ENCODE data around the gene SEPTIN7. TPM values are rescaled to one million over a fixed set of nuclear protein-coding genes. Genes with fewer than 3 reads are reported as not detected.

The SEPTIN7 gene
- total and polyA plus RNA-seq, 2 experiments from 2014 or later = 280 to 347 TPM

DNA sequence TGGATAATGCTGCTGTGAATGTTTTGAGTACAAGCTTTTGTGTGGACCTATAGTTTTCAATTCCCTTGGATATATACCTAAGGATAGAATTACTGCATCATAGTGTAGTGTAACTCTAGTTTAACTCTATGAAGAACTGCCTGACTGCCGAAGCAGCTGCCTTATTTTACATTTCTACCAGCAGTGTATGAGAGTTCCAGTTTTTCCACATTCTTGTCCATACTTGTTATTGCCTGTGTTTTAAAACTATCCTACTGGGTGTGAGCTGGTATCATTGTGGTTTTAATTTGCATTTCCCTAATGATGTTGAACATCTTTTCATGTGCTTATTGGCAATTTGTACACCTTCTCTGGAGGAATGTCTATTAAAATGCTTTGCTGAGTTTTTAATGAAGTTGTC lies 15.7 kb downstream of the SEPTIN7 start:
- H3K36me3 ChIP-seq (replicated peaks; ENCODE audit: insufficient read depth, low read depth) = no peaks in the 10 kb centered on the region
- H3K4me2 ChIP-seq = no peak overlapping the region
- whole genome bisulfite sequencing (ENCODE audit: low lambda C conversion rate, missing lambda C conversion rate) = 45% methylated on average over 1 of the region's 1 CpG
- no peak overlapping the region for H3K4me3 ChIP-seq
- DNase-seq (ENCODE audit: low spot score) = no peak
- no peaks in the 10 kb centered on the region for H3K27me3 ChIP-seq
- no peak for TF ChIP-seq EZH2phosphoT487 (IDR thresholded peaks at IDR 0.05; ENCODE audit: low read depth, severe bottlenecking, unreplicated experiment)
- no peak for TF ChIP-seq EZH2 (IDR thresholded peaks at IDR 0.05; ENCODE audit: borderline replicate concordance)
- TF ChIP-seq, protein P1, sequence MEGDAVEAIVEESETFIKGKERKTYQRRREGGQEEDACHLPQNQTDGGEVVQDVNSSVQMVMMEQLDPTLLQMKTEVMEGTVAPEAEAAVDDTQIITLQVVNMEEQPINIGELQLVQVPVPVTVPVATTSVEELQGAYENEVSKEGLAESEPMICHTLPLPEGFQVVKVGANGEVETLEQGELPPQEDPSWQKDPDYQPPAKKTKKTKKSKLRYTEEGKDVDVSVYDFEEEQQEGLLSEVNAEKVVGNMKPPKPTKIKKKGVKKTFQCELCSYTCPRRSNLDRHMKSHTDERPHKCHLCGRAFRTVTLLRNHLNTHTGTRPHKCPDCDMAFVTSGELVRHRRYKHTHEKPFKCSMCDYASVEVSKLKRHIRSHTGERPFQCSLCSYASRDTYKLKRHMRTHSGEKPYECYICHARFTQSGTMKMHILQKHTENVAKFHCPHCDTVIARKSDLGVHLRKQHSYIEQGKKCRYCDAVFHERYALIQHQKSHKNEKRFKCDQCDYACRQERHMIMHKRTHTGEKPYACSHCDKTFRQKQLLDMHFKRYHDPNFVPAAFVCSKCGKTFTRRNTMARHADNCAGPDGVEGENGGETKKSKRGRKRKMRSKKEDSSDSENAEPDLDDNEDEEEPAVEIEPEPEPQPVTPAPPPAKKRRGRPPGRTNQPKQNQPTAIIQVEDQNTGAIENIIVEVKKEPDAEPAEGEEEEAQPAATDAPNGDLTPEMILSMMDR (IDR thresholded peaks at IDR 0.05; ENCODE audit: poor library complexity) = no peak
- no peak overlapping the region for H2AFZ ChIP-seq
- H4K20me1 ChIP-seq (ENCODE audit: insufficient read depth, poor library complexity, severe bottlenecking) = peaks cover 64% of the 10 kb centered on the region
- no peaks in the 10 kb centered on the region for H3K9me3 ChIP-seq (ENCODE audit: low read depth)
- H3K9me2 ChIP-seq (replicated peaks; ENCODE audit: insufficient read depth) = no peaks in the 10 kb centered on the region
- no peak overlapping the region for H3K27ac ChIP-seq
- H3K4me1 ChIP-seq (ENCODE audit: insufficient read depth) = no peaks in the 10 kb centered on the region
- peaks cover 100% of the 10 kb centered on the region for H3K79me2 ChIP-seq

DNA sequence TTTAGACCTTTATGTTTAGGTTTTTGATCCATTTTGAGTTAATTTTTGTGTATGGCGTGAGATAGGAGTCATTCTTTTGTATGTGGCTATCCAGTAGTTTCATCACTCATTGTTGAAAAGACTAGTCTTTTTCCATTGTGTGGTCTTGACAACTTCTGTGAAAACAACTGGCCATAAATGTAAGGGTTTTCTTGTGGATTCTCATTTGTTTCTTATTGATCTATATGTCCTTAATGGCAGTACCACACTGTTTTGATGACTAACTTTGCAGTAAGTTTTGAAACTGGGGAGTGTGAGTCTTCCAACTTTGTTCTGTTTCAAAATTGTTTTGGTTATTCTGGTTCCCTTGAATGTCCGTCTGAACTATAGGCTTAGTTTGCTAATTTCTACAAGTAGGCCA lies 16.3 kb downstream of the SEPTIN7 start:
- Histone ChIP-seq H3K4me2 (no peak overlapping the region), H3K79me2 (peaks cover 100% of the 10 kb centered on the region), H4K20me1 (ENCODE audit: insufficient read depth, poor library complexity, severe bottlenecking) (peaks cover 59% of the 10 kb centered on the region), H3K4me1 (ENCODE audit: insufficient read depth) (no peaks in the 10 kb centered on the region), H2AFZ (no peak overlapping the region), H3K4me3 (no peak overlapping the region), H3K27ac (no peak overlapping the region), H3K36me3 (replicated peaks; ENCODE audit: insufficient read depth, low read depth) (no peaks in the 10 kb centered on the region), H3K9me3 (ENCODE audit: low read depth) (no peaks in the 10 kb centered on the region), H3K27me3 (no peaks in the 10 kb centered on the region), H3K9me2 (replicated peaks; ENCODE audit: insufficient read depth) (no peaks in the 10 kb centered on the region)
- no peak for DNase-seq (ENCODE audit: low spot score)
- TF ChIP-seq EZH2phosphoT487 (IDR thresholded peaks at IDR 0.05; ENCODE audit: low read depth, severe bottlenecking, unreplicated experiment) = no peak
- TF ChIP-seq EZH2 (IDR thresholded peaks at IDR 0.05; ENCODE audit: borderline replicate concordance) = no peak
- TF ChIP-seq, protein P1 (IDR thresholded peaks at IDR 0.05; ENCODE audit: poor library complexity) = no peak
- WGBS (ENCODE audit: low lambda C conversion rate, missing lambda C conversion rate) = 89% methylated on average over 2 of the region's 2 CpGs

DNA sequence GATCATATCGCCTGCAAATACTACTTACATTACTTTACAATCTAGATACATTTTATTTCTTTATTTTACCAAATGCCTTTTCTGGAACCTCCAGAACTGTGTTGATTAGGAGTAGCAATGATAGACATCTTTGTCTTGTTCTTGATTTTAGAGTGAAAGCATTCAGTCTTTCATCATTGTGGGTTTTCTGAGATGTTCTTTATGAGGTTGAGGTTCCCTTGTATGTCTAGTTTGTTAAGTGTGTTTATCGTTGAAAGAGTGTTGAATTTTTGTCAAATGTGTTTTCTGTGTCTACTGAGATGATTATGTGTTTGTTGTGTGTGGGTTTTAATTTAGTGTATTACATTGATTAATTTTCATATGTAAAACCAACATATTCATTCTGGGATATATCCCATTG lies 17.1 kb downstream of the SEPTIN7 start:
- Histone ChIP-seq H3K9me3 (ENCODE audit: low read depth) (no peaks in the 10 kb centered on the region), H3K4me1 (ENCODE audit: insufficient read depth) (no peaks in the 10 kb centered on the region), H3K36me3 (replicated peaks; ENCODE audit: insufficient read depth, low read depth) (no peaks in the 10 kb centered on the region), H4K20me1 (ENCODE audit: insufficient read depth, poor library complexity, severe bottlenecking) (peaks cover 55% of the 10 kb centered on the region), H3K4me3 (no peak overlapping the region), H3K9me2 (replicated peaks; ENCODE audit: insufficient read depth) (no peaks in the 10 kb centered on the region), H3K27me3 (no peaks in the 10 kb centered on the region), H3K79me2 (peaks cover 100% of the 10 kb centered on the region), H2AFZ (no peak overlapping the region), H3K4me2 (no peak overlapping the region), H3K27ac (no peak overlapping the region)
- no peak for DNase-seq (ENCODE audit: low spot score)
- TF ChIP-seq, protein P1 (IDR thresholded peaks at IDR 0.05; ENCODE audit: poor library complexity) = no peak
- TF ChIP-seq EZH2phosphoT487 (IDR thresholded peaks at IDR 0.05; ENCODE audit: low read depth, severe bottlenecking, unreplicated experiment) (no peak), EZH2 (IDR thresholded peaks at IDR 0.05; ENCODE audit: borderline replicate concordance) (no peak)
- 100% methylated on average over 2 of the region's 2 CpGs for WGBS (ENCODE audit: low lambda C conversion rate, missing lambda C conversion rate)

DNA sequence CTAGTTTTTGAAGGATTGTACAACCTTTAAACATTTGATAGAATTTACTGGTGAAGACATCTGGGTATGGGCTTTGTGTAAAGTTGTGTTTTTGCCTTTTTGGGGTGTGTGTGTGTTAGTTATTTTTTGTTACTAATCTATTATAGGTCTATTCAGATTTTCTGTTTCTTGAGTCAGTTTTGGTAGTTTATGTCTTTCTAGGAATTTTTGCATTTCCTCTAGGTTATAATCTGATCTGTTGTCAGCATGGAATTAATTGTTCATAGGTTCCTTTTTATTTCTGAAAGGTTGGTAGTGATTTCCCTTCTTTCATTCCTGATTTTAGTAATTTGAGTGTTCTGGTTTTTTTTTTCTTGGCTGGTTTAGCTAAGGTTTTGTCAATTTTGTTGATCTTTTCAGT lies 17.7 kb downstream of the SEPTIN7 start:
- Histone ChIP-seq H3K27ac (no peak overlapping the region), H3K9me3 (ENCODE audit: low read depth) (no peaks in the 10 kb centered on the region), H3K79me2 (peaks cover 100% of the 10 kb centered on the region), H4K20me1 (ENCODE audit: insufficient read depth, poor library complexity, severe bottlenecking) (peaks cover 58% of the 10 kb centered on the region), H3K4me1 (ENCODE audit: insufficient read depth) (no peaks in the 10 kb centered on the region), H3K4me3 (no peak overlapping the region), H3K4me2 (no peak overlapping the region), H3K27me3 (no peaks in the 10 kb centered on the region), H2AFZ (no peak overlapping the region), H3K36me3 (replicated peaks; ENCODE audit: insufficient read depth, low read depth) (no peaks in the 10 kb centered on the region), H3K9me2 (replicated peaks; ENCODE audit: insufficient read depth) (no peaks in the 10 kb centered on the region)
- no peak for DNase-seq (ENCODE audit: low spot score)
- TF ChIP-seq EZH2phosphoT487 (IDR thresholded peaks at IDR 0.05; ENCODE audit: low read depth, severe bottlenecking, unreplicated experiment) (no peak), EZH2 (IDR thresholded peaks at IDR 0.05; ENCODE audit: borderline replicate concordance) (no peak)
- TF ChIP-seq, protein P1 (IDR thresholded peaks at IDR 0.05; ENCODE audit: poor library complexity) = no peak

Measured in hepatocyte (in vitro differentiated cells).